ENCODE data around the gene NXPH1.
"Not testable (repeated sequence)": the region's sequence is repeated elsewhere in the genome, so short reads cannot be mapped to it uniquely, and the experiment has no call there.

NXPH1 gene

DNA sequence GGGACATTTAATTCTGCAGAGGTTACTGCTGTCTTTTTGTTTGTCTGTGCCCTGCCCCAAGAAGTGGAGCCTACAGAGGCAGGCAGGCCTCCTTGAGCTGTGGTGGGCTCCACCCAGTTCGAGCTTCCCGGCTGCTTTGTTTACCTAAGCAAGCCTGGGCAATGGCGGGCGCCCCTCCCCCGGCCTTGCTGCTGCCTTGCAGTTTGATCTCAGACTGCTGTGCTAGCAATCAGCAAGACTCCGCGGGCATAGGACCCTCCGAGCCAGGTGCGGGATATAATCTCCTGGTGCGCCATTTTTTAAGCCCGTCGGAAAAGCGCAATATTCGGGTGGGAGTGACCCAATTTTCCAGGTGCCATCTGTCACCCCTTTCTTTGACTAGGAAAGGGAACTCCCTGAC lies 298.3 kb downstream of the NXPH1 start:
- not testable (repeated sequence) for DNase-seq

DNA sequence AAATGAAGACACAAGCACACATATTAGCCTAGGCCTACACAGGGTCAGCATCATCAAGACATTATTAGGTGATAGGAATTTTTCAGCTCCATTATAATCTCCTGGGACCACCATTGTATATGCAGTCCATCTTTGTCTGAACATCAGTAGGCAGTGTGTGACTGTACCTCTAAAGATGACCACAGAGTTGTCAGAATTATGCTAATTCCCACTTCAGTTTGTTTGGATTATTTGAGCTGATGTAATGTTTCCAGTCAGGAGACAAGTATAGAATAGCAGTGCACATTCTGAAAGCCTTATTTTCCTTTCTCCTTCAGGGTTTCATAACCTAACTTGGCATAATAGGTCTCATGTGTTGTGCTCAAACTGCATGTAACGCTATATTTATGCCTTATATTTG lies 306.4 kb downstream of the NXPH1 start:
- no peak for DNase-seq

GRCh38 chr7:8742837-8743236 lies 309.4 kb downstream of the NXPH1 start:
- DNase-seq: no peak

DNA sequence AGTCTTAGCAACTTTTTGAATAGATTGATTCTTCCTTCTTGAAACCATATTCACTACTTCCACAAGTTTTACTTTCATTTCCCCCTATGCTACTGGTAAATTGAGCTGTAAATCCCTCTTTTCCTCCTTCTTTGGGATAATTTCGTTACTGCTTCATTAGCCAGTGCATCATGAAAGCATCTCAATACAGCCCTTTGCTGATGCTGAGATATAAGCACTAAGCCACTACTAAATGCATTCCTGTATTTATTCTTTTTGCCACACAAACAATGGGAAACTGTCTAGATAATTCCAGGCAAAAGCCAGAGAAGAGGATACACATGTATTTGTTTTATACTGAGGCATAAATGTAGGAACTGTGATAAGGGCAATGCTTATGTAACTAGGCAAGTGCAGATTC lies 313.9 kb downstream of the NXPH1 start:
- DNase-seq: no peak

- DNase-seq: no peak
Observed at GRCh38 chr7:8751557-8752231, 318.3 kb downstream of the NXPH1 start.

DNA sequence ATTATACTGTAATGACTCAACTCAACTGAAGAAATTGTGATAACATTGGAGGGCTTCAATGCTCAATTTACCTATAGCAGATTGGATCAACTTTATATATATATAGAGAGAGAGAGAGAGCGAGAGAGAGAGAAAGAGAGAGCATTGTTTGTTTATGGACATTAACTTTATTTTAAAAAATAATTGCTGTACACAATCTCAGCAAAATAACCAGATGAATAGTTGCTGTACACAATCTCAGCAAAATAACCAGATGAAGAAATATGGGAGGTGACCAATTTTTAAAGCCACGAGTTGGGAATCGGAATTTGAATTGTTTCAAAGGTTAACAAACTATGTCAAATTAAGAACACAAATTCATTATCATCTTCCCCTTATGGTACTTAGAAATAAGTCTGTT lies 319.9 kb downstream of the NXPH1 start:
- no peak for DNase-seq

GRCh38 chr7:8761731-8762130 lies 328.3 kb downstream of the NXPH1 start:
- DNase-seq: no peak

DNA sequence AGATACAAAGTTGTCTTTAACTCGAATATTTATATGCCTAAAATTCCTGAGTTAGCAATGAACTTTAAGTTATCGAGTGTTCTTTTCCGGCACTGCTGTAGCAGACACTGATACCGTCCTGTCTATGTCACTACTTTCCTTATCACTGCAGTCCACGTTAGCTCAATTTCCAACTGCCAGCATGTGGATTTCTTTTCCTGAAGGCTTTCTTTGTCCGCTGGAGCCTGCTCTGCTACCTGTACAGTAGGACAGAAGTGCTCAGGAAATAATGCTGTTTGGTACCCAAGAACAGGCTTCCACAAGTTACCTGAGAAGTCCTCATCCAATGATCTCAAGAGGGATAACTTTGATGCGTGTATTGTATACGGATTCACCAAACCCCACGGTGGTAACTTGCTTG lies 329.4 kb downstream of the NXPH1 start:
- DNase-seq: no peak

- DNase-seq: no peak
Observed at GRCh38 chr7:8765374-8765773, 332.0 kb downstream of the NXPH1 start.

GRCh38 chr7:8773518-8773917 lies 340.1 kb downstream of the NXPH1 start:
- DNase-seq: no peak

DNA sequence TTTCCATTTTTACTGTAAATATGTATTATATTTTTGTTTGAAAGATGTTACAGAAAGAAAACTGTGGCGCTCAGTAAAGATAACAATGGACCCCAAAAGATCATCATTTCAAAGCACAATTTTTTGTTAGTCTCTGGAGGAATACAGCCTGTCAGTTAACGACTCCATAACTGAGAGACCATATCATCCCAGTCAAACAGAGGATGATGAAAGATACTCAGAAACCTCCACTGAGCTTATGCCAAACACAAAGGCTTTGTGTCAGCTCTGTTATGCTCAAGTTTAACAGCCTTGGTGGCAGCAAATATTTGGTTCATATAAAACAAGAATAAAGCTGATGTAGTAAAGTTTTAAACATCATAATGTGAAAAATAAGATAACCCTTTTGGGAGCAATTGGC lies 345.1 kb downstream of the NXPH1 start:
- no peak for DNase-seq

GRCh38 chr7:8781166-8781565 lies 347.8 kb downstream of the NXPH1 start:
- DNase-seq: no peak

DNA sequence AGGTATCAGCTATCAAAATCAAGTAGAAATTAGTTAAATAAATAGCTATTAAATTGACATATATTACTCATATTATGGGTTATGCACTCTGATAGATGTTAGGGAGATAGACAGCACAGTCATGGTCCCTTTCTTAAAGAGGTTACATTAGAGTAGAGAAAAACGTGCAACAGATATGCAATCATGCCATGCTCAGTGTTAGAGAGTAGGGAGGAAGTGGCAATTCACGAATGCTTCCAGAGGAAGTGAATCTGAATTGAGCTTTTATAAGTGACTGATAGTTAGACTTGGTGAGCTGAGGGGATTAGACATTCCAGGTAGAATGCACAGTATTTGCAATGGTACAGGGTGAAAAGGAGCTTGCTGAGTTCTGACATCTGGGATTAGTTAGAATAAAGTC lies 349.8 kb downstream of the NXPH1 start:
- no peak for DNase-seq

- DNase-seq: no peak
Observed at GRCh38 chr7:8785081-8785480, 351.7 kb downstream of the NXPH1 start.

DNA sequence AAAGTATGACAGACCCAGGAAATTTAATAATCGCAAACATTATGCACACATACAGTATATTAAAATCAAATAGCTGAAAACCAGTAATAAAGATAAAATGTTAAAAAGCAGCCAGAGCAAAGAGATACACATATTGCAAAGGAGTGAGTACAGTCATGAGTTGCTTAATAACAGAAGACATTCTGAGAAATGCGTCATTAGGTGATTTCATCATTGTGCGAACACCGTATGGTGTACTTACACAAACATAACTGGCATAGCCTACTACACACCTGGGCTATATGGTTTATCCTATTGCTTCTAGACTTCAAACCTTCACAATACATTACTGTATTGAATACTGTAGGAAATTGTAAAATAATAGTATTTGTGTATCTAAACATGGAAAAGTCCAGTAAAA lies 367.6 kb downstream of the NXPH1 start:
- no peak for DNase-seq
